Right atrium auricular region (tissue), 2 donors: ENCODE data around the gene ERCC2. TPM values are rescaled to one million over a fixed set of nuclear protein-coding genes. Genes with fewer than 3 reads are reported as not detected.

Experiments used
- DNase-seq: peaks from one replicate; pipeline ENCODE4 v3.0.0-alpha.2; 2019; ENCODE audit warnings: low spot score
- H3K27ac ChIP-seq, 2 donors: fragments of 200-600 bp; sonication (generic); 1 replicate in 1 of 2; 2 replicates in 1 of 2; pipeline ENCODE4 v1.5.1; 2016 to 2019
- H3K27me3 ChIP-seq, 2 donors: fragments of 200-600 bp; sonication (generic); one replicate each; pipeline versions ENCODE4 v1.5.1 to v1.6.0; 2017 to 2019
- H3K36me3 ChIP-seq: fragments of 200-600 bp; sonication (generic); one replicate; pipeline ENCODE4 v1.5.1; 2016
- H3K4me1 ChIP-seq, 2 donors: fragments of 200-600 bp; sonication (generic); one replicate each; pipeline versions ENCODE4 v1.5.1 to v1.6.0; 2017 to 2019
- H3K4me3 ChIP-seq, 2 donors: fragments of 200-600 bp; sonication (generic); 1 replicate in 1 of 2; 2 replicates in 1 of 2; pipeline ENCODE4 v1.5.1; 2017 to 2019; ENCODE audit warnings: mild to moderate bottlenecking in 1 of 2, moderate library complexity in 1 of 2
- H3K9me3 ChIP-seq, 2 donors: fragments of 200-600 bp; sonication (generic); one replicate each; pipeline ENCODE4 v1.5.1; 2019
- CTCF ChIP-seq, 2 donors: fragments of 200-600 bp; sonication (generic); IDR thresholded peaks; one replicate each; pipeline ENCODE4 v1.5.1; 2019; ENCODE audit warnings: antibody characterized with exemption in 2 of 2
- total RNA-seq, 2 donors: library from RNA; depleted of rRNA; stranded (reverse); fragments of >200 nt; gene quantifications; one replicate each; pipeline ENCODE4 v1.1.0, GENCODE V29; 2016

Gene ERCC2
- total RNA-seq, 2 donors from 2014 or later = 8.6 to 11.2 TPM

GRCh38 chr19:45302416-45302815, 68.0 kb downstream of the ERCC2 start:
- no peaks in the 10 kb centered on the region for H3K4me1 ChIP-seq
- H3K27ac ChIP-seq = no peak overlapping the region
- no peak for TF ChIP-seq CTCF (IDR thresholded peaks at IDR 0.05)
- no peak overlapping the region for H3K4me3 ChIP-seq
- peaks cover 21% of the 10 kb centered on the region for H3K36me3 ChIP-seq
- H3K27me3 ChIP-seq = no peaks in the 10 kb centered on the region
- H3K9me3 ChIP-seq = no peaks in the 10 kb centered on the region
- DNase-seq = no peak

Other genes with a start within 250 kb of the ERCC2 start
- under 1 TPM; 0.16 to 0.22 TPM for gene NKPD1, start 209.6 kb downstream of the ERCC2 start, total RNA-seq
- 10 to 100 TPM; 17.9 to 22.8 TPM for gene TRAPPC6A, start 192.3 kb downstream of the ERCC2 start, total RNA-seq
- 1 to 10 TPM; 5.0 to 5.6 TPM for gene BLOC1S3, start 191.8 kb downstream of the ERCC2 start, total RNA-seq
- gene EXOC3L2, start 125.2 kb downstream of the ERCC2 start, total RNA-seq = 1 to 10 TPM; 3.0 to 8.2 TPM
- 10 to 100 TPM; 18.2 to 24.1 TPM for gene MARK4, start 119.3 kb downstream of the ERCC2 start, total RNA-seq
- 1,000 to 10,000 TPM; 3,033 to 6,121 TPM for gene CKM, start 47.7 kb downstream of the ERCC2 start, total RNA-seq
- under 1 TPM in 1 of 2 donors, not detected in 1; 0.75 TPM for gene KLC3, start 29.8 kb downstream of the ERCC2 start, total RNA-seq
- 100 to 1,000 TPM; 112 to 230 TPM for gene PPP1R13L, start 34.5 kb upstream of the ERCC2 start, total RNA-seq
- 1 to 10 TPM; 5.5 to 5.6 TPM for gene POLR1G, start 36.1 kb upstream of the ERCC2 start, total RNA-seq
- 100 to 1,000 TPM; 110 to 126 TPM for gene ERCC1, start 53.3 kb upstream of the ERCC2 start, total RNA-seq
- 10 to 100 TPM; 17.8 to 19.7 TPM for gene FOSB, start 97.4 kb upstream of the ERCC2 start, total RNA-seq
- 10 to 100 TPM; 22.8 to 24.0 TPM for gene RTN2, start 126.5 kb upstream of the ERCC2 start, total RNA-seq
- gene PPM1N, start 127.9 kb upstream of the ERCC2 start, total RNA-seq = 1 to 10 TPM in 1 of 2 donors, not detected in 1; 1.8 TPM
- 10 to 100 TPM; 61.4 to 61.7 TPM for gene VASP, start 136.9 kb upstream of the ERCC2 start, total RNA-seq
- gene OPA3, start 214.2 kb upstream of the ERCC2 start, total RNA-seq = 10 to 100 TPM; 15.8 to 33.5 TPM
- gene GPR4, start 231.6 kb upstream of the ERCC2 start, total RNA-seq = 10 to 100 TPM in 1 of 2 donors, 1 to 10 TPM in 1; 6.2 to 12.1 TPM